Islet of Langerhans (tissue), 1 donor: ENCODE data around the gene KDM5A.

Experiments
- FAIRE-seq: peaks from one replicate; lab custom pipeline; 2011; peaks lifted over from hg19 to GRCh38; lab: Jason Lieb, UNC

Gene KDM5A

DNA sequence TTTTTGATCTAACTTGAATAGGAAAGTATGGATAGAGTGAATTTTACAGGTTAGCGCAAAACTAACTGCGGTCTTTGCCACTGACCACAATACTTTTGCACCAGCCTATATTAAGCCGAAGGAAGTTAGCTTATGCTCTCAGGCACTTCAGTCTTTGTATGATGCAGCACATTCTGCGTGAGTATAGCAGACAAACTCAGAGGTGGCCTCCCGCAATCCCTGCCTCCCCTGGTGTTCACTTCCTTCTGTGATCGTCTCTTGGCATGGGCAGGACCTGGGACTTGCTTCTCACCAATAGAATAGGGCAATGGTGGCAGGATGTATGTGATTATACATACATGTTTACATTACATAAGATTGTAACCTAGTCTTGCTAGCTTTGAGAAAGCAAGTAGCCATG lies 116.2 kb downstream of the KDM5A start:
- FAIRE-seq, result no peak

DNA sequence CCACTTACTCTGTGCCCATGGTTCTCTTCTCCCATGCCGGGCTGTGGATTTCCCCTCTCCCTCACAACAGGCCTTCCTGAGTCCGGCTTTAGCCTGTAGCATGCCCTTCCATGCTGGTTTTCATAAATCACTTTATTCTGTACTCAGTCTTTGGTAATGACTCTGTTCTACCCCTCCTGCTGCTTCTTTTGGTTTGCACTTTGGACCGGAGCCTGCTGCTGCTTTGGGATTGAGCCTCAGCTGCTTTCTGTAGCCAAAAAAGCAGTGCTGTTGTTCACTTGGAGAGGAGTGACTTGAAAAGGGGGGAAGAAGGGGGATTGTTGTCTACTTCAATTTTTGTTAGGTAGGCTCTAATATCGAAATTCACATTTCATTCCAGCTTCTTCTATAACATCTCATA lies 118.0 kb downstream of the KDM5A start:
- no peak for FAIRE-seq

DNA sequence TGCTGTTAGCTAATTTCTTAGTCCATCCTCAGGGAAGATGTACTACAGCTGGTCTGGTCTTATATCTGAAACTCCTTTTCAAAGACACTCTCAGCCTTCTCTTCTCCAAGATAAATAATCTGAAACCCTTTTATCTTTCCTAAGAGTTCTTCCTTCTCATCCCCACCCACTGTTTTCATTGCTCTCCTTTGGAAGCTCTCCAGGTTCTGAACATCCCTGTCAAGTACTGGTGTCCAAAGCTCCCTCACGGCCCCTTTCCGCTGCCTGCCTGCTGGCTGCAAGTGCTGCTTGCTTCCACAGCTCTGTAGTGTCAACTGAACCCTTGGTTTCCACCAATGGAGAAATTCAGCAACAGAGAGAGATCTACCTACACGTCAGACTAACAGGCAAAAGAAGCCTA lies 119.9 kb downstream of the KDM5A start:
- no peak for FAIRE-seq

DNA sequence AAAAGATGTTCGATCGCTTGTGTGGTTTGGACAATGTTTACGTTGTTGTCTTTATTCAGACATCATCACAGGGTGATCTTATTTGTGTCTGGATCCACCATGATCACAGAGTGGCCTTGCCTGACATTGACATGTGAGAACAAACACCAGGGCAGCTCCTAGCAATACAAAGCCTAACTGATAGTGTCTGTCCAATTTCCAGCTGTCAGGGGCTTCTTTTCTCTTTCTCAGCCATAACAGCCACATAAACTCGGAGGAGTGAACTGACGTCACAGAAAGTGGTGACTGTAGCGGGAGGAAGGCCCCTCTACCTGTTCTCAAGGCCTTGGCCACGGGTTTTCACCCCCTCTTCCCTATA lies 120.7 kb downstream of the KDM5A start:
- FAIRE-seq, result no peak

DNA sequence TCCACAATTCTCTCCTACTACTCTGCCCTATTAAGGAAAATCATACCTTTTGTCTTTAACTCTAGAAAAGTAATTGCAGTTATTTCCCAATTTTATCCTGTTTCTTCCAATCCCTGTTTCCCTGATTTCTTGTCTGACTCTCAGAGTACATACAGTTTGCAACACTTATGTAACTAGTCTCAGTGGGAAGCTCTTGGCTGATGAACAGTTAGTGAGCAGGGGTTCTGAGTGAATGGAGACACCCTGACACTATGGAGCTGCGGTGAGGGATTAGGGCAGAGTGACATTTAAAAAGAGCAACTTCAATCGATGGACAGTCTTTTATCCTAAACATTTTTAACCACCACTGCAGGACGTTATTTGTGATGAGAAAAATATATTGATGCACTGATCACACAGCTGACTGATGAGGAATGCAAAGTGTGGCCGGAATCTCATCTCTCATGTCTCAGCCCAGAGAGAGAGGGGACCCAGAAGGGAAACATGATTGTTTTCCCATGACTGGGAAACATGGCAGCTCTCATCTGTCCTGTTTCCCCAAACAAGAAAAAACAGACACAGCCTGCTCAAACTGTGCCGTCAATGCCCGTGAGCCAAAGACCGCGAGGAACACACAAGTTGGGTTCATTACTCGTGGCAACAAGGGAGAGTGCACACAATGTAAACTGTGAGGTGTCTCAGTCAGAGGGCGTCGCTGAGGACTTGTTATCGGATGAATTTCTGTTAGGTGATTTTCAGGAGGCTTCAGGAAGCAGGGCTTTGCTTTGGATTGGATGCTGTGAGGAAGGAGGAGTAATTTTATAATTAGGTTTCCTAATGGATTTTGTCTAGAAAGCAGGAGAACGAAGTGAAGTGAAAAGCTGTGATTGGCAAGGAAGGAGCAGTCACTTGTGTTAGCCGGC lies 121.3 kb downstream of the KDM5A start:
- peak; percentile 27 for FAIRE-seq

DNA sequence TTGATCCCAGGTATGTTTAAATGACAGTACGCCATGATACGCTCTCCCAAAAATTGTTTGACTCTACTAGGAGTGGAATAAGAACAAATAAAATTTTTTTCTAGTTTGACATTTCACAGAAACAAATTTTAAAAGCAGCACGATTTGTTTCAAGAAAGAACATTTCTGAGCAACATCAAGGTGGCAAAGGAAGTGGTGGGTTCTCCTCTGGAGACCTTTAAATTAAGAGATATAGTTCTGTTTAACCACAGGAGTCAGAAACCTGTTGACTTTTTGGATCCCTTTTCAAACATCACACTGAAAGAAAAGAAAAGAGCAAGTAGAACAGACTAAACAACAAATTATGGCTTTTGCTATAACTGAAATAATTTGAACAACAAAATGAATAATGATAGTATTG lies 124.0 kb downstream of the KDM5A start:
- no peak for FAIRE-seq

DNA sequence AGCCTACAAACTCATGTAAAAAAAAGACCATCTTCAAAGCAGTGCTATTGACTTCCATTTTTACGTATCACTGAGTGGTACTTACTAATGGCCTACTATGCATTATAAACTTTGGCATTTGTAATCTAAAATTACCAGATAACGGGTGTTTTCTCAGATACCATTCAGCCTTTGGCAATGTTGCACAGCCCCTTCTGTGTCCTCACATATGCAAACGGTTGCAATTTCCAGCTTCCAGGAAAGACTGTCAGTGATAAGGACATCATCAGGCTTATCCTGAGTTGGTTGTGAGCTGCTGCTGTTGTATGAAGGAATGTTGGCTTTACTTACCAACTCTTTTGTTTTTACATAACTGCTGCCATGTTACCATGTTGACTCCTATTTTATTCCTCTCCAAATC lies 124.9 kb downstream of the KDM5A start:
- no peak for FAIRE-seq

DNA sequence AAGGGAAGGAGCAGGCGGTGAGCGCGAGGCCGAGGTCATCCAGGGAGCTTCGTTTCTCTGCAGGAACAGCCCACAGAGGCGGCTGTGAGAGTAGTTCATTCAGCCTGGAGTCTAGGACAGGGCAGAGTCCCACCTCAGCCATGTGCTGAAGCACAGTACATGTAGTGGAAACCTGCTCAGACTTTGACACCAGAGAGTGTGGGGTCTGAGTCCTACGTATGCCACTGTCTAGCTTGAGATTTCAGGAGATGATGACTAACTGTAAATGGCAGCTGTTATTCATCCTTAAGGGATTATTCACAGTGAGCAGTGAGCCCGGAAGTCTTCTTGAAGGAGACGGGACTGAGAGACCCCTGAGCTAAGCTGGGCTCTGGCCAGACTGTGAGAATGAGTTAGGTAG lies 125.5 kb downstream of the KDM5A start:
- FAIRE-seq, result no peak

DNA sequence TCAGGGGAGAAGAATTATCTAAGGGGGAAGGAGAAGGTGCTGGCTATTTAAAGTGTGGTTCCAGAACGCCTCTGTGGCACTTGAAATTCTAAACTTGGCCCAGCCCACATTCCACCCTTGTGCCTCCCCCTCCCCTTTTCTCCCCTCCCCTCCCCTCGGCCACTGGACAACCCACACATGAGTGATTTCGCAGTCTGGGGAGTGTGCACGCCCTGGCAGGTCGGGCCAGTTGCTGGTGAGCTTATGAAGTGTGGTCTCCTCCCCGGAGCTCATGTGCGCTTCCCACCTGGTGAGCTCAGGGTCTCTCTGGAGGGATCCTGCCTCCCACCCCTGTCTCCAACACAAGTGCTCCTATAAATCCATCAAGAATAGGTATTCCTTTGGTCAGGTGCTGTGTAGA lies 126.3 kb downstream of the KDM5A start, which contains the start of gene SLC6A13:
Gene SLC6A13, minus strand, starts transcription at position 20 of the 400 bp plus-strand sequence. CDS start 2,784 bp downstream, outside the sequence.
- no peak for FAIRE-seq

DNA sequence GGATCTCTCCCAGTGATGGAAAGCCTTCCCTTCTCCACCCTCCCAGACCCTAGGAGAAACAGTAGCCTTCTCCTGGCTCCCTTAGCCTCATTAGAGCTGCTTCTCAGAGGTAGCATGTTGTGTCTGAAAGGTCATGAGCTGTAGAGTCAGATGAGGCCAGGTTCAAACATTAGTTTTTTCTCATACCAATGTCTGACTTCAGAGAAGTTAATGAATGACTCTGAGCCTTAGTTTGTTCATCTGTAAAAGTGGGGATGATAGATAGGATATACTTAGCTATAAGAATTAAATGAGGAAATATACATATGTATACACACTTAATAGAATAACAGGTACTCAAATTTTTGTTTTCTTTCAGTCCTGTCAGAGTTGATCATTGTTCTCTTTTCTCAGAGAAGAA lies 127.0 kb downstream of the KDM5A start:
- no peak for FAIRE-seq

DNA sequence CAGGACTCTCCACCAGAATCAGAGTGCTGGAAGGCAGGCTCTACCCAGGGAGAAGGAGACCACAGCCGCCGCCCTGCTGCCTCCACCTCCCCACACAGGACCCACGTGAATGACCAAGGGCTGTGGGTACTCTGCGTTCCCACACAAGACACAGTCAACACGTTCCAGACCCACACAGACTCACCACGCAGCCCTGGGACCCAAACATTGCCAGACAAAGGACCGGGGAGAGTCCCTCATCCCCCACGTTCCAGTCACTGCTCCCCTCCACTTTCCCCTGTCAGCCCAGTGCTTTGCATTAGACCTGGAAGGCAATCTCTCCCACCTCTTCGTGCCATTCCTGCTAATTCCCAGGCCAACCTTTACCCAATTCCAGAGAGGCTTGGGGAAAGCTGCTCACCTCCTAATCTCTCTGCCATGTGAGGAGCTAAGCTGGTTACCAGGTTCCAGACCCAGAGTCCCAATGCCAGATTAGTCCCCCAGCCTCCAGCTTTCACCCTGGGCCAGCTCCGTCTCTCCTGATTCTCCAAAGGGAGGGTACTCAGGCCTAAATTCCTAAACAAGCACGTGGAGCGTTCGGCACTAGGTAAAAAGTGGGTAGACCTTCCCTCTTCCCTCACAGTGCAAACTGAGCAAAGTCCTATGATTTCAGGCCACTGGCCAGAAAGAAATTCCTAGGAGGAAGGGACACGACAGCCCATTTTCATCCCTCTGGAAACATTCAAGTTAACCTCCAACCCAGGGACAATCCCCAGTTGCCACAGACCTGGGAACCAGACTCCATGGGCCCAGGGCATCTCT lies 131.4 kb downstream of the KDM5A start:
- FAIRE-seq, result no peak

DNA sequence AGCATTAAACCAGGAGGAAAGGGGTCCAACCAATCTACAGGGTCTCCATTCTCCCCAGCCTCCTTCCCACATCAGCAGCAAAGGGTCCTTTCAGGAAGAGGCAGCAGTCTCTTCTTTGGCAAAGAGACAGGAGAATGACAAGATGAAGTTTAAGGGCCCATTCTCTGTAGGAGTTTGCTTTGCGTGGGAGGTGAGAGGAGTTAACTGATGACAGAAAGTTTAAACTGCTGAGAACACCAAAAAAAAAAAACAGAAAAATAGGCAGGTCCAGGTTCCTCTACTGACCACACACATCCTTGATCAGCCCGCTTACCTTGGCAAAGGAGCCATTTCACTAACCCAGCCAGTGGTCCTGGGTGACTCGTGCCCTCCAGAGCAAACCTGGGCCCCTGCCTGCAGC lies 132.2 kb downstream of the KDM5A start:
- FAIRE-seq, result no peak

DNA sequence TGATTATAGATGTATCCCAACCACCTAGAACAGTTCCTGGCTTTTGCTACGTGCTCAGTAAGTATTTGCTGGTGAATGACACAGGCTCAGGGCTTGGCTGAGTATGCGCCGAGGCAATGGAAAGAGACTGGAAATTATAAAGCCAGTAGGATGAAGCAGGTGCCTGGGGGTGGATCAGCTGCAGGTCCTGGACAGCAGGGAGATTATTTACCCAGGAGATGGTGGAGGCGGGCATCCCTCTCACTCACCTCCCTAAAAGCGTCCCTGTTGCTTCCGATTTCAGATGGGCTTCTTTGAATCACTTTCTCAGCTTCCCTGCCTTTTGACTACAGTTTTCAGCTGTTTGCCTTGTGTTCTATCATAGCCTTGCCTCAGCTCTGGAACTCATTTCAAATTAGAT lies 132.9 kb downstream of the KDM5A start:
- FAIRE-seq, result no peak

DNA sequence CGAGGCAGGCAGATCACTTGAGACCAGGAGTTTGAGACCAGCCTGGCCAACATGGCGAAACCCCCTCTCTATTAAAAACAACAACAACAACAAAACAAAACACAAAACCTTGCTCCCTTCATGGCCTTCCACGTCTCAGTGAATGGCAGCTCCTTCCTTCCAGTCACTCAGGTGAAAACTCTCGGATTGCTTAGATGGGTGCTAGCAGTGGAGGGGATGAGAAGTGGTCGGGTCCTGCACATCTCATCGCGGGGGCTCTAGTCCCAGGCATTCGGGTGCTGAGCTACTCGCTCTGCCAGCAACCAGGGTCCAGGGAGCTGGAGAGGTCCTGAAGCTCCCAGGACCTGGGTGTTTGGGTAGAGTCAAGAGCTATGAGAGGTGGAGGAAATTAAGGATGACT lies 134.2 kb downstream of the KDM5A start:
- no peak for FAIRE-seq

DNA sequence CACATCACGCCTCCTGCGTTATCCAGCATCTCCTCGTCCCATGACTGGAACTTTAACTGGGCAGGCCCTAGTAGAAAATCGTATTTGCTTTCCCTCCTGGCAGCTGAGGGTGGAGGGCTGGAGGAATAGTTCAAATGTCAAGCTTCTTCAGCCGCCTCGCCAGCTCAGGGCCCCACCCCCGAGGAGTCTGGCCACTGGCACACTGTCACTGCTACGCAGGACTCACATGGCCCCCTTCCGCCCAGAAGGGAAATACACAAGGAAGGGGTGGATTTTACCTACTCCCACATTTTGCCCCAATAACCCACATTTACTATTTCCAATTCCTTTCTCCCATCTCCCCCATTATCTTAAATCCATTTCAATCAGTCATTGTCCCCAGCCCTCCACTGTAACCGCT lies 135.1 kb downstream of the KDM5A start:
- no peak for FAIRE-seq

DNA sequence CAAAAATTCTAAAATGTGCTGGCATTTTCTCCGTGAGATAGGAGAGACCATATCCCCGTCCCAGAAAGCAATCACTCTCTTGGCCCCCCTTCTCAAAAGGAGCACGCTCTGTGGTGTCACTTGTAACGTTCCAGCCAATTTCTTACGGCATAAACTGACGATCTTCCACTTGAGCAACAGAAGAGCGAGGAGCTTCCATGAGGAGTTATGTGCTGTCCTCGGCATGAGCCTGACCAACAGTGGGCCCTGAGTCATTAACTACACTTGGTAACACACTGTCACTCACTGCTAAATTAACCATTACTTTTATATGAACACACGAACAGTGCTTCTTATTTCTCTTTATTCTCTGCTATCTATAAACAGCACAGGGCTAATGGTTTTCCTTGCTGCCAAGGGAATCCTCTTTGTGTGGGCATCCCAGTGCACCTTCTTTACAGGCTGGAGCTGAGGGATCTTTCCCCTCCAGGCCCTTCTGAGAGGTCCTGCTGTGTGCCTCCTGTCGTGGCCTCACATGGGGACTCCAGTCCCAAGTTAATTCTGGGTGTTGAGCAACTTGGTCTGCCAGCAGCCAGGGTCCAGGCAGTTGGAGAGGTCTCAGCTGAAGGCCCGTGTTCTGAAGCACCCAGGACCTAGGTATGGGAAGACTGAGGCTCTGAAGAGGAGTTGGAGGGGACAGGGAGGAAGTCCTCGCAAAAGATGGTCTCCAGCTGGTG lies 135.8 kb downstream of the KDM5A start:
- FAIRE-seq, result no peak

DNA sequence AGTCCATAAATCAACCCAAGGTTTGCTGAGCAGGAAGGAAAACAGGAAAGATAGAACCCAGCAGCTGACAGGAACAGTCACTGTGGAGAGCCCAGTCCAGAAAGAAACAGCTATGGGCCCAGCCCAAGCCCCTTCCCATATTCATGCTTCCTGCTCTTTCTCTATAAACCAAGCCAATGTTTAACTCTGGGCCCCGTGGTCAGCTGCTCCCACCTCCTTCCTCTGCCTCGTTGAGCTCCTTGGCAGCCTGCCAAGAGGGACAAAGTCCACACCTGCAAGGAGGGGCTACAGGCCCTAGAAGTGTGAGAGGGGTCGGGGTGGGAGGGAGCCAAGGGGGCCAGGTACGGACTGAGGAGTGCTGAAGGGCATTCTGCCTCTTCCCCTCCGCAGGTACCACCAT lies 136.5 kb downstream of the KDM5A start:
- FAIRE-seq, result no peak

DNA sequence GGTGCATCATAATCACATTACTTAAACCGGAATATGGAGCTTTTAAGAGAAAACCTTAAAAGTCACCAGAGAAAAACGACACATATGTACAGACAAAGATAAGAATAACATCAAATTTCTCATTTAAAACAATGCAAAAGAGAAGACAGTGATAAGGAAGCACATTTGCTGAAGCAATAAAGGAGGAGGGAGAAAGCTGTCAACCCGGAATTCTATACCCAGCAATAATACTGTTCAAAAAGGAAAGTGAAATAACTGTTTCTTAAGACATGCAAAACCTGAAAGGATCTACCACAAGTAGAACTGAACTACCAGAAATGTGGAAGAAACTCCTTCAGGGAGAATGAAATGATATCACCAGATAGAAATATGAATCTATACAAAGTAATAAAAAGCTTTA lies 141.8 kb downstream of the KDM5A start:
- FAIRE-seq, result peak; percentile 21

DNA sequence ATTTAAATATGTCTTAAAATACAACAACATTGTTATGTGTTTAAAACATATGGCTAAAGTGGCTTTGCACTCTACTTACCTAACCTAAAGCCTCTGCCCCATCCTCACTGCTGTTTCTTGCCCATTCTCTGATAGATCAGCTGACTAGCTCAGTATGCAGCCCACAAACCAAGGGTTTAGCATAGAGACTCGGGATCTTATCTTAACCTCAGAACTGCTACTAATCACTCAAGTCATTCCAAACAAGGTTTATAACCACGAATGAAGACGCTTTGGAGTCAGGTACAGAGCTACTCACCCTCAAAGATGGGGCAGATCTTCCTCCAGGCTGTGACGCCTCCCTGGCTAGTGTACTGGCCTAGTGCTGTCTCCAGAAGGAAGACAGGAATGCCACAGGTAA lies 145.7 kb downstream of the KDM5A start:
- FAIRE-seq, result no peak

DNA sequence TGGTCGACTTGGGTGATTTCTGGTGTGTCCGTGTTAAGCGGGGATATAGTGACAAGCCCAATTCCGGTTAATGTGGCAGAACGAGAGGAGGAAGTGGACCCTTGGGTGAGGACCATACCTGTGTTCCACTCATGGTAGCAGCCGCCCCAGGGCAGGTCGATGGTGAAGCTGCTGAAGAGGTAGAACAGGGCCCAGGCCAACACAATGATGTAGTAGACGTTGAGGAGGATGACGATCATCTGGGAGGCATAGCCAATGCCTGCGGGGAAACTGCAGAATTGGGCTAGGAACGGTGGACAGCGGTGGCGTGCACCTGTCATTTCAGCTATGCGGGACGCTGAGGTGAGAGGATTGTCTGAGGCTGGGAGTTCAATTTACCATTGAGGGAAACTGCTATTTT lies 146.6 kb downstream of the KDM5A start:
- no peak for FAIRE-seq

DNA sequence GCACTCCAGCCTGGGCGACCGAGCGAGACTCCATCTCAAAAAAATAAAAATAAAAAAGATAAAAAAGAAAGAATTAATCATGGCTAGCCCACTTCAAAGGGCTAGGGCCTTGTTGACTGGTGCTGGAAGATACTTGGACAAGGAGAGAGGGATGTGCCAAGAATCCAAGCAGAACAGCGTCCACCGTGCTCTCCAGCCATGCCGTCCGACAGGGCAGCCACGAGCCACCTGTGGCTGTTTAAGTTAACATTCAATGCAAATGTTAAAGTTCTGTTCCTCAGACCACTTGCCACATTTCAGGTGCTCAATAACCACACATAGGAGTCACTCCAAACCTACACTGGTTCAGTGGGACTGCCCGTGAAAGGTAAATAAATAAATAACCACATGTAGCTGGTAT lies 147.9 kb downstream of the KDM5A start:
- no peak for FAIRE-seq

DNA sequence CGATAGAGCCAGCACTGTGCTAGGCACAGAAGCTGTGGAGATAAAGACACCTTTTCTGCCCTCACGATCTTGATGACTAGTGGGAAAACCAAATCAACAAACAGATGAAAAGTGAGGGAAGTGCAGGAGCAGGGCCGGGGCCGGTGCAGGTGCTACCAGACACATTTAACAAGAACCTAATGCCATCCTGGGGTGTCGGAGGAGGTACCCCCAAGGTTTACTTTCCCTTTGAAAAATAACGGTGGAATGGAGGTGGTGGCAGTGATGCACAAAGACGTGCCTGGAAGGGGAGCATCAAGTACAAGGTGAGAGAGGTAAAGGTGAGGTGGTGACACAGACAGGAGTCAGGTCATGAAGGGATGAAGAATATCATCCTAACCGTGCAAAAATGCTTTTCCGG lies 148.6 kb downstream of the KDM5A start:
- no peak for FAIRE-seq
